K562 (cell line): ENCODE measurements around the gene MCM5. TPM values are rescaled to one million over a fixed set of nuclear protein-coding genes. Genes with fewer than 3 reads are reported as not detected.
"Not testable (repeated sequence)": the region's sequence is repeated elsewhere in the genome, so short reads cannot be mapped to it uniquely, and the experiment has no call there.

ENCODE experiments used
- ATAC-seq: fragments of 200-7000 bp; cut with Tn5 transposase; 3 replicates; pipeline ENCODE4 v1.9.1; 2020; ENCODE audit warnings: moderate library complexity
- BruUV-seq: library from RNA; stranded (reverse); fragments of 400-500 nt; replicated peaks from 2 replicates; lab custom pipeline; 2021; lab: Mats Ljungman, UMichigan
- CTCF ChIA-PET: fragments of 300-600 bp; formaldehyde crosslinking; extraction: SDS; loops from one replicate; lab custom pipeline; 2021; ENCODE audit warnings: low intra/inter-chr PET ratio; lab: Yijun Ruan, JAX
- POLR2A ChIA-PET: fragments of 300-600, 350-650 bp; sonication (Branson Sonifier 250); formaldehyde crosslinking; extraction: SDS; loops from one replicate; lab custom pipeline; 2021; ENCODE audit warnings: antibody characterized with exemption, inconsistent platforms; lab: Yijun Ruan, JAX
- DNase-seq, 4 experiments: peaks; one replicate each; pipeline versions ENCODE4 v3.0.0 to v3.0.0-alpha.2; 2011 to 2018; ENCODE audit warnings: low spot score in 3 of 4, mixed read lengths in 3 of 4; ENCODE audit errors: extremely low read depth in 1 of 4
- FAIRE-seq: peaks from 2 replicates; lab custom pipeline; 2011; peaks lifted over from hg19 to GRCh38; lab: Jason Lieb, UNC
- H2AFZ ChIP-seq: 2 replicates; pipeline ENCODE4 v1.6.0; 2011; ENCODE audit warnings: low read depth, low read length, control low read depth, inconsistent platforms
- H3K27ac ChIP-seq: fragments of 200-600 bp; 3 replicates; pipeline ENCODE4 v1.8.0; 2011; ENCODE audit warnings: low read depth, mild to moderate bottlenecking, control low read depth, inconsistent platforms, low read length, moderate library complexity, mixed read lengths; ENCODE audit errors: extremely low read depth
- H3K27me3 ChIP-seq, 2 experiments: fragments of 300-600 bp in 1 of 2; 2 replicates in 1 of 2; 3 replicates in 1 of 2; pipeline versions ENCODE4 v1.6.0 to v1.8.0; 2011; ENCODE audit warnings: inconsistent platforms in 2 of 2, low read length in 2 of 2, mild to moderate bottlenecking in 1 of 2, mixed read lengths in 1 of 2, moderate library complexity in 1 of 2; ENCODE audit not compliant: control insufficient read depth in 2 of 2, insufficient read depth in 2 of 2
- H3K36me3 ChIP-seq: fragments of 300-600 bp; 3 replicates; pipeline ENCODE4 v1.8.0; 2011; ENCODE audit warnings: mild to moderate bottlenecking, low read length, inconsistent platforms; ENCODE audit not compliant: control insufficient read depth, insufficient read depth
- H3K4me1 ChIP-seq, 2 experiments: fragments of 200-600 bp in 1 of 2; replicated peaks in 1 of 2; 2 replicates in 1 of 2; 3 replicates in 1 of 2; pipeline versions ENCODE4 v1.5.1 to v1.8.0; 2011; ENCODE audit warnings: inconsistent platforms in 2 of 2, low read length in 2 of 2, mild to moderate bottlenecking in 1 of 2, mixed read lengths in 1 of 2, moderate library complexity in 1 of 2; ENCODE audit not compliant: control insufficient read depth in 2 of 2, insufficient read depth in 2 of 2
- H3K4me2 ChIP-seq: 2 replicates; pipeline ENCODE4 v1.6.1; 2011; ENCODE audit warnings: low read length, control low read depth, inconsistent platforms, mixed read lengths; ENCODE audit not compliant: insufficient read depth
- H3K4me3 ChIP-seq: fragments of 200-600 bp; sonication (generic), shearing (Covaris generic); 2 replicates; pipeline ENCODE4 v1.5.1; 2016; ENCODE audit warnings: control low read depth, inconsistent platforms
- H3K79me2 ChIP-seq: fragments of 200-600 bp; 3 replicates; pipeline ENCODE4 v1.8.0; 2011; ENCODE audit warnings: low read length, inconsistent platforms; ENCODE audit not compliant: control insufficient read depth, insufficient read depth
- H3K9ac ChIP-seq, 2 experiments: 2 replicates each; pipeline versions ENCODE4 v1.6.0 to v1.6.1; 2011; ENCODE audit warnings: low read depth in 2 of 2, low read length in 2 of 2, control low read depth in 1 of 2, inconsistent platforms in 1 of 2, mild to moderate bottlenecking in 1 of 2, mixed read lengths in 1 of 2; ENCODE audit not compliant: insufficient read depth in 1 of 2
- H3K9me1 ChIP-seq: one replicate; pipeline ENCODE4 v1.6.0; 2011; ENCODE audit warnings: inconsistent platforms, mild to moderate bottlenecking, low read length, moderate library complexity; ENCODE audit not compliant: control insufficient read depth, insufficient read depth
- H3K9me3 ChIP-seq: replicated peaks from 2 replicates; pipeline ENCODE4 v1.5.1; 2011; ENCODE audit warnings: low read depth, low read length, inconsistent platforms; ENCODE audit not compliant: control insufficient read depth, insufficient read depth
- H4K20me1 ChIP-seq: replicated peaks from 2 replicates; pipeline ENCODE4 v1.6.1; 2011; ENCODE audit warnings: low read length, inconsistent platforms, mixed read lengths; ENCODE audit not compliant: control insufficient read depth, insufficient read depth
- CBX3 ChIP-seq, 2 experiments: IDR thresholded peaks; 1 replicate in 1 of 2; 2 replicates in 1 of 2; pipeline ENCODE4 v1.6.1; 2012; ENCODE audit warnings: inconsistent platforms in 2 of 2, low read length in 2 of 2, borderline replicate concordance in 1 of 2, control low read depth in 1 of 2
- HCFC1 ChIP-seq: IDR thresholded peaks from 2 replicates; pipeline ENCODE4 v1.6.1; 2012; ENCODE audit warnings: low read depth, low read length, improper control_type of control experiment
- NR2C2 ChIP-seq, 2 experiments: fragments of 200-800 bp in 1 of 2; sonication (Bioruptor generic) in 1 of 2; sonication (generic) in 1 of 2; formaldehyde crosslinking in 1 of 2; IDR thresholded peaks; 2 replicates each; pipeline versions ENCODE4 v1.6.1 to v1.8.0; 2016 to 2022; ENCODE audit warnings: mild to moderate bottlenecking in 1 of 2, missing compliant biosample characterization in 1 of 2, missing genetic modification characterization in 1 of 2, missing genetic modification reagents in 1 of 2
- WGBS: fragments of 100-300 bp; shearing (Covaris generic); methylation state at CpG from one replicate; pipeline ENCODE4 v1.1.6; 2016; ENCODE audit warnings: low coverage, mixed read lengths; ENCODE audit not compliant: insufficient coverage; ENCODE audit errors: missing lambda C conversion rate; 5-methylcytosine and 5-hydroxymethylcytosine counted together
- in situ Hi-C: fragments of 300-500 bp; cut with MboI; formaldehyde crosslinking; loops from 4 replicates; pipeline ENCODE4 v1.15.0; 2018; ENCODE audit warnings: inconsistent platforms, mixed read lengths
- intact Hi-C: fragments of 100-400 bp; cut with micrococcal nuclease; formaldehyde crosslinking; loops from 2 replicates; pipeline ENCODE4 v1.14.2; 2022
- polyA plus RNA-seq, 8 experiments: library from polyadenylated mRNA; depleted of rRNA in 4 of 8; stranded (reverse) in 5 of 8; unstranded in 3 of 8; fragments of >200 nt; fragmentation: Nextera tagmentation in 2 of 8; fragmentation: Illumina TruSeq in 1 of 8; extraction: Ambion mirVana in 2 of 8; extraction: Trizol in 1 of 8; gene quantifications; 2 replicates each; pipeline versions ENCODE4 v1.2.1 to v1.2.3, GENCODE V29; 2011 to 2014; ENCODE audit warnings: inconsistent platforms in 1 of 8, missing spikeins in 1 of 8
- total RNA-seq, 7 experiments: library from RNA; depleted of rRNA in 6 of 7; stranded (reverse); fragments of >200 nt in 6 of 7; fragmentation: Illumina TruSeq in 2 of 7; extraction: Trizol in 2 of 7; gene quantifications; 2 replicates each; pipeline versions ENCODE4 v1.2.1 to v1.2.3, GENCODE V29; 2011 to 2021; ENCODE audit warnings: low replicate concordance in 1 of 7

Gene MCM5
- total and polyA plus RNA-seq, 9 of the 15 experiments (the other 6 are each of a cell fraction or from before 2014, with no cell fraction given) = 5.6 to 180 (median 66.1) TPM

DNA sequence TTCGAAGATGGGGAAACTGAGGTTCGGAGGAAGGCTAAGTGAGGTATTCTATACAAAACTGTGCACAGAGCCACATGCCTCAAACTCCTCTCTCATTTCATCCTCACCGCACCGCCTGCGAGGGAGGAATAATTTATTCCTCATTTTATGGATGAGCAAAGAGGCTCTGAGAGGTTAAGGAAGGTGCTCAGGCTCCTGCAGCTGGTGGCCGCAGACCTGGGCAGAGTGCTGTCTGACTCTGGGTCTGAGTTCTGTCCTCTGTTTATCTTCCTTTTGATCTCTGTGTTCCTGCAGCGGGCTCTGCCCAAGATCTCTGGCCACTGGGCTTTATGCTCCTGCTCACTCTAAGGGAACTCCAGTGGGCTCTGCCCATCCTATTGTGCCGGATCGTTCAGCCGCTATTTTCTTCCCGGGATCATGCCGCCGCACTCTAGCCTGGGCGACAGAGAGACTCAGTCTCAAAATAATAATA lies 59.5 kb downstream of the MCM5 start:
- H3K27ac ChIP-seq = no peak overlapping the region
- TF ChIP-seq CBX3 (IDR thresholded peaks at IDR 0.05; ENCODE audit: borderline replicate concordance in 1 of 2, low read length in 2 of 2) = no peak
- no peak for TF ChIP-seq NR2C2 (CRISPR knock-in tag; IDR thresholded peaks at IDR 0.05)
- no peak for TF ChIP-seq NR2C2 (tag; IDR thresholded peaks at IDR 0.05)
- TF ChIP-seq HCFC1 = no peak
- ATAC-seq = no peak
- no TSS peak for BruUV-seq
- H3K79me2 ChIP-seq = no peaks in the 10 kb centered on the region
- intact Hi-C loops = no loop called here
- H4K20me1 ChIP-seq = no peaks in the 10 kb centered on the region
- no peaks in the 10 kb centered on the region for H3K36me3 ChIP-seq
- no peaks in the 10 kb centered on the region for H3K9me1 ChIP-seq
- no peak overlapping the region for H3K9ac ChIP-seq
- no peak for FAIRE-seq
- CTCF ChIA-PET = no interaction called here
- DNase-seq = no peak
- H3K4me3 ChIP-seq = no peak overlapping the region
- H2AFZ ChIP-seq = no peak overlapping the region
- no peak overlapping the region for H3K4me2 ChIP-seq
- POLR2A ChIA-PET = no interaction called here
- in situ Hi-C loops = no loop called here
- H3K9me3 ChIP-seq = no peaks in the 10 kb centered on the region
- 22% methylated on average over 14 of the region's 14 CpGs for WGBS
- H3K27me3 ChIP-seq = peaks cover 0 to 10% of the 10 kb centered on the region in 2 experiments; a peak in 1 of 5 replicates
- no peaks in the 10 kb centered on the region; a peak in 1 of 5 replicates for H3K4me1 ChIP-seq

DNA sequence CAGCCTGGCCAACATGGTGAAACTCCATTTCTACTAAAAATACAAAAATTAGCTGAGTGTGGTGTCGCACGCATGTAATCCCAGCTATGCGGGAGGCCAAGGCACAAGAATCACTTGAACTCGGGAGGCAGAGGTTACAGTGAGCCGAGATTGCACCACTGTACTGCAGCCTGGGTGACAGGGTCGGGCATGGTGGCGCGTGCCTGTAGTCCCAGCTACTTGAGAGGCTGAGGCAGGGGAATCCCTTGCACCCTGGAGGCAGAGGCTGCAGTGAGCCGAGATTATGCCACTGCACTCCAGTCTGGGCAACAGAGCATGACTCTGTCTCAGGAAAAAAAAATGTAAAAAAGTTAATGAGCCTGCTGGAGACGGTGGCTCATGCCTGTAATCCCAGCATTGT lies 60.0 kb downstream of the MCM5 start:
- not testable (repeated sequence) for FAIRE-seq, DNase-seq
- 16% methylated on average over 9 of the region's 10 CpGs for WGBS

More for the DNA sequence above, 60.0 kb downstream of the MCM5 start:
- H3K9me1 ChIP-seq, H3K4me2 ChIP-seq, H2AFZ ChIP-seq, BruUV-seq, POLR2A ChIA-PET, H3K27me3 ChIP-seq, H3K9me3 ChIP-seq, H3K36me3 ChIP-seq, H3K27ac ChIP-seq, H3K9ac ChIP-seq, H4K20me1 ChIP-seq, CTCF ChIA-PET, ATAC-seq, in situ Hi-C loops, H3K4me3 ChIP-seq, H3K4me1 ChIP-seq, H3K79me2 ChIP-seq: not testable (repeated sequence)
- intact Hi-C loops = loop anchor here (10.0 kb wide), 1 partner anchor 105 kb away; no protein-coding TSS in a partner anchor
